Neural cell (in vitro differentiated cells): Measurements from ENCODE around the gene ANP32A. TPM values are rescaled to one million over a fixed set of nuclear protein-coding genes. Genes with fewer than 3 reads are reported as not detected.

Experiments
- H2AFZ ChIP-seq: fragments of 200-600, 300-800 bp; sonication (generic), shearing (Covaris generic); 2 replicates; pipeline ENCODE4 v1.6.0; 2014; ENCODE audit warnings: low read depth, mild to moderate bottlenecking, antibody characterized with exemption, low read length, moderate library complexity
- H3F3A ChIP-seq: fragments of 200-600 bp; shearing (Covaris generic); 2 replicates; pipeline ENCODE4 v1.6.1; 2016; ENCODE audit warnings: mild to moderate bottlenecking, moderate library complexity, mixed read lengths, antibody characterized with exemption, low read length; ENCODE audit not compliant: insufficient read depth, poor library complexity, severe bottlenecking
- H3K27ac ChIP-seq: fragments of 200-600, 300-800 bp; sonication (generic), shearing (Covaris generic); 2 replicates; pipeline ENCODE4 v1.5.1; 2014; ENCODE audit warnings: mild to moderate bottlenecking, low read length, moderate library complexity
- H3K27me3 ChIP-seq: fragments of 300-800, 200-600 bp; sonication (generic), shearing (Covaris generic); 2 replicates; pipeline ENCODE4 v1.6.0; 2014; ENCODE audit warnings: mild to moderate bottlenecking, low read depth, low read length, moderate library complexity; ENCODE audit not compliant: insufficient read depth
- H3K36me3 ChIP-seq: fragments of 300-800, 200-600 bp; sonication (generic), shearing (Covaris generic); 2 replicates; pipeline ENCODE4 v1.5.1; 2014; ENCODE audit warnings: mild to moderate bottlenecking, antibody characterized with exemption, low read length, moderate library complexity; ENCODE audit not compliant: insufficient read depth
- H3K4me2 ChIP-seq: fragments of 300-800, 200-600 bp; sonication (generic), shearing (Covaris generic); 2 replicates; pipeline ENCODE4 v1.6.0; 2014; ENCODE audit warnings: mild to moderate bottlenecking, low read length
- H3K4me3 ChIP-seq: fragments of 300-800, 200-600 bp; sonication (generic), shearing (Covaris generic); 2 replicates; pipeline ENCODE4 v1.5.1; 2014; ENCODE audit warnings: mild to moderate bottlenecking, low read length, moderate library complexity
- H3K79me2 ChIP-seq: fragments of 200-600 bp; shearing (Covaris generic); replicated peaks from 2 replicates; pipeline ENCODE4 v1.6.0; 2014; ENCODE audit warnings: mild to moderate bottlenecking, low read length, moderate library complexity; ENCODE audit not compliant: insufficient read depth
- H3K9ac ChIP-seq: fragments of 300-800, 200-600 bp; sonication (generic), shearing (Covaris generic); 2 replicates; pipeline ENCODE4 v1.6.1; 2016; ENCODE audit warnings: mild to moderate bottlenecking, low read length, mixed read lengths
- H3K9me2 ChIP-seq: fragments of 200-600 bp; shearing (Covaris generic); 2 replicates; pipeline ENCODE4 v1.6.1; 2016; ENCODE audit warnings: mild to moderate bottlenecking, low read length, mixed read lengths; ENCODE audit not compliant: insufficient read depth
- H3K9me3 ChIP-seq: fragments of 200-600, 300-800 bp; sonication (generic), shearing (Covaris generic); 2 replicates; pipeline ENCODE4 v1.6.1; 2016; ENCODE audit warnings: mild to moderate bottlenecking, mixed run types, low read length, moderate library complexity, mixed read lengths
- H4K20me1 ChIP-seq: fragments of 200-600 bp; shearing (Covaris generic); 2 replicates; pipeline ENCODE4 v1.6.1; 2016; ENCODE audit warnings: mild to moderate bottlenecking, mixed run types; ENCODE audit not compliant: insufficient read depth
- CTCF ChIP-seq: fragments of 450-650 bp; IDR thresholded peaks from 2 replicates; pipeline ENCODE4 v1.5.1; 2014; ENCODE audit warnings: antibody characterized with exemption, mild to moderate bottlenecking, moderate library complexity; ENCODE audit not compliant: poor library complexity, severe bottlenecking
- EP300 ChIP-seq: fragments of 450-650 bp; conservative IDR thresholded peaks from 2 replicates; pipeline ENCODE4 v1.6.1; 2014; ENCODE audit warnings: antibody characterized with exemption, mild to moderate bottlenecking, moderate library complexity; ENCODE audit not compliant: poor library complexity, severe bottlenecking
- EZH2 ChIP-seq: fragments of 200-600, 300-800 bp; shearing (Covaris generic), sonication (generic); IDR thresholded peaks from 2 replicates; pipeline ENCODE4 v1.6.1; 2014; ENCODE audit warnings: antibody characterized with exemption, low read length, borderline replicate concordance, mild to moderate bottlenecking; ENCODE audit not compliant: insufficient read depth, poor library complexity, severe bottlenecking
- MXI1 ChIP-seq: fragments of 450-650 bp; conservative IDR thresholded peaks from 2 replicates; pipeline ENCODE4 v1.6.1; 2014; ENCODE audit warnings: antibody characterized with exemption, mild to moderate bottlenecking; ENCODE audit not compliant: poor library complexity, severe bottlenecking
- POLR2AphosphoS5 ChIP-seq: IDR thresholded peaks from 2 replicates; pipeline ENCODE4 v1.6.1; 2012
- RAD21 ChIP-seq: fragments of 450-650 bp; conservative IDR thresholded peaks from 2 replicates; pipeline ENCODE4 v1.6.1; 2014; ENCODE audit warnings: antibody characterized with exemption, mild to moderate bottlenecking, moderate library complexity
- REST ChIP-seq: IDR thresholded peaks from 2 replicates; pipeline ENCODE4 v1.6.1; 2012; ENCODE audit warnings: borderline replicate concordance
- SMC3 ChIP-seq: fragments of 450-650 bp; conservative IDR thresholded peaks from 2 replicates; pipeline ENCODE4 v1.6.1; 2014; ENCODE audit warnings: antibody characterized with exemption, mild to moderate bottlenecking, moderate library complexity; ENCODE audit not compliant: poor library complexity
- TAF1 ChIP-seq: IDR thresholded peaks from 2 replicates; pipeline ENCODE4 v1.6.1; 2012; ENCODE audit warnings: low read depth
- polyA plus RNA-seq: library from polyadenylated mRNA; depleted of rRNA; stranded (reverse); fragments of >200 nt; gene quantifications from 2 replicates; pipeline ENCODE4 v1.2.3, GENCODE V29; 2014

The ANP32A gene
- polyA plus RNA-seq, 1 donor from 2014 or later, result 190 TPM

- Histone ChIP-seq H3K27ac (no peak overlapping the region), H3K27me3 (no peaks in the 10 kb centered on the region), H3F3A (no peaks in the 10 kb centered on the region), H4K20me1 (no peaks in the 10 kb centered on the region), H3K4me3 (no peak overlapping the region), H3K79me2 (no peaks in the 10 kb centered on the region), H2AFZ (no peak overlapping the region), H3K36me3 (no peaks in the 10 kb centered on the region), H3K4me2 (no peak overlapping the region), H3K9me3 (peaks cover 3% of the 10 kb centered on the region), H3K9ac (no peak overlapping the region), H3K9me2 (no peaks in the 10 kb centered on the region)
- TF ChIP-seq EZH2, result no peak
- no peak for TF ChIP-seq TAF1
- TF ChIP-seq REST, result no peak
- TF ChIP-seq SMC3, result no peak
Observed at GRCh38 chr15:68749365-68749764, 71.3 kb downstream of the ANP32A start.

- Histone ChIP-seq H3K9ac (no peak overlapping the region), H3K4me2 (no peak overlapping the region), H3K27me3 (no peaks in the 10 kb centered on the region), H2AFZ (no peak overlapping the region), H3K27ac (no peak overlapping the region), H3K9me2 (no peaks in the 10 kb centered on the region), H3F3A (no peaks in the 10 kb centered on the region), H3K9me3 (no peaks in the 10 kb centered on the region), H3K4me3 (no peak overlapping the region), H3K36me3 (no peaks in the 10 kb centered on the region), H3K79me2 (no peaks in the 10 kb centered on the region), H4K20me1 (no peaks in the 10 kb centered on the region)
- TF ChIP-seq MXI1, result no peak
- TF ChIP-seq REST, result no peak
Observed at GRCh38 chr15:68743256-68743655, 77.4 kb downstream of the ANP32A start.

GRCh38 chr15:68739390-68740080 is 81.2 kb downstream of the ANP32A start:
- Histone ChIP-seq H3K4me3 (no peak overlapping the region), H3K27me3 (no peaks in the 10 kb centered on the region), H3K4me2 (no peak overlapping the region), H2AFZ (no peak overlapping the region), H4K20me1 (no peaks in the 10 kb centered on the region), H3K9me2 (no peaks in the 10 kb centered on the region), H3K9me3 (no peaks in the 10 kb centered on the region), H3K79me2 (no peaks in the 10 kb centered on the region), H3K36me3 (no peaks in the 10 kb centered on the region), H3K9ac (no peak overlapping the region), H3K27ac (no peak overlapping the region), H3F3A (no peaks in the 10 kb centered on the region)
- TF ChIP-seq EZH2 (no peak), REST (no peak), CTCF (no peak), EP300 (no peak), MXI1 (no peak), POLR2AphosphoS5 (no peak), RAD21 (no peak), TAF1 (no peak), SMC3 (no peak)
